ENCODE results near the gene KITLG.

Gene KITLG

DNA sequence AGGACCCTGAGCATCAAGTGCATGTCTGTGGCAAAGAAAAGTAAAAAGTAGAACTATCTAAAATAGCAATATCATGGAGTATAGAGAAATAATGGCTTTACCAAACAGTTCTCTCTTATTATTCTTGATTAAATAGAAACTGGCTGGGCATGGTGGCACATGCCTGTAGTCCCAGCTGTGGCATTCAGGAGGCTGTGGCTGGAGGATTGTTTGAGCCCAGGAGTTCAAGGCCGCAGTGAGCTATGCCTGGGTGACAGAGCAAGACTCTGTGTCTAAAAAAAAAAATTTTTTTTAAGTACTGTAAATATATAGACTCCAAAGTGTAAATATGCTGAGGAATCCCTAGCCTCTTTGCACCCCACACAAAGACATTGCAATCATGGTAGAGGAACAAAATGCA, 121.9 kb downstream of the KITLG start:
- H3K4me3 ChIP-seq (ENCODE audit: low read length), result no peak overlapping the region
- DNase-seq (ENCODE audit: low read depth), result no peak
- TF ChIP-seq, protein P1, sequence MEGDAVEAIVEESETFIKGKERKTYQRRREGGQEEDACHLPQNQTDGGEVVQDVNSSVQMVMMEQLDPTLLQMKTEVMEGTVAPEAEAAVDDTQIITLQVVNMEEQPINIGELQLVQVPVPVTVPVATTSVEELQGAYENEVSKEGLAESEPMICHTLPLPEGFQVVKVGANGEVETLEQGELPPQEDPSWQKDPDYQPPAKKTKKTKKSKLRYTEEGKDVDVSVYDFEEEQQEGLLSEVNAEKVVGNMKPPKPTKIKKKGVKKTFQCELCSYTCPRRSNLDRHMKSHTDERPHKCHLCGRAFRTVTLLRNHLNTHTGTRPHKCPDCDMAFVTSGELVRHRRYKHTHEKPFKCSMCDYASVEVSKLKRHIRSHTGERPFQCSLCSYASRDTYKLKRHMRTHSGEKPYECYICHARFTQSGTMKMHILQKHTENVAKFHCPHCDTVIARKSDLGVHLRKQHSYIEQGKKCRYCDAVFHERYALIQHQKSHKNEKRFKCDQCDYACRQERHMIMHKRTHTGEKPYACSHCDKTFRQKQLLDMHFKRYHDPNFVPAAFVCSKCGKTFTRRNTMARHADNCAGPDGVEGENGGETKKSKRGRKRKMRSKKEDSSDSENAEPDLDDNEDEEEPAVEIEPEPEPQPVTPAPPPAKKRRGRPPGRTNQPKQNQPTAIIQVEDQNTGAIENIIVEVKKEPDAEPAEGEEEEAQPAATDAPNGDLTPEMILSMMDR (IDR thresholded peaks at IDR 0.05; ENCODE audit: insufficient read depth, low read depth, low read length, missing control alignments), result no peak

DNA sequence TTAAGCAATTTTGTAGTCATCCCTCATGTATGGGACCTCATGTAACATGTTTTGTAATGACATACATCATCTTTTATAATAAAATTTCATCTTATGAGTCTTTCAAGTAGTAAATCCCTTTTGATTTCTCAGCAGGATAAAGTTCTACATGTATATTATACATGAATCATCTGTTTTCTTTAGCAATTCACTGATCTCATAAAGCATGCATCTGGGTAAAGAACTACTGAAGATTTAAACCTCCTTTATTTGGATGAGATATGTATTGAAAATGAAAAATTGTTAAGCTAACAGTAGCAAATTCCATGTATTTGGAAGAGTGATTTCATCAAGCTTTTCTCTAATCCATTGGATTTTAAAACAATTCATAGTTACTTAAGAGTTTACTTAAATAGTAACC, 126.9 kb downstream of the KITLG start:
- H3K4me3 ChIP-seq (ENCODE audit: low read length), result no peak overlapping the region
- TF ChIP-seq, protein P1 (IDR thresholded peaks at IDR 0.05; ENCODE audit: insufficient read depth, low read depth, low read length, missing control alignments), result no peak
- DNase-seq (ENCODE audit: low read depth), result peak; percentile 18

DNA sequence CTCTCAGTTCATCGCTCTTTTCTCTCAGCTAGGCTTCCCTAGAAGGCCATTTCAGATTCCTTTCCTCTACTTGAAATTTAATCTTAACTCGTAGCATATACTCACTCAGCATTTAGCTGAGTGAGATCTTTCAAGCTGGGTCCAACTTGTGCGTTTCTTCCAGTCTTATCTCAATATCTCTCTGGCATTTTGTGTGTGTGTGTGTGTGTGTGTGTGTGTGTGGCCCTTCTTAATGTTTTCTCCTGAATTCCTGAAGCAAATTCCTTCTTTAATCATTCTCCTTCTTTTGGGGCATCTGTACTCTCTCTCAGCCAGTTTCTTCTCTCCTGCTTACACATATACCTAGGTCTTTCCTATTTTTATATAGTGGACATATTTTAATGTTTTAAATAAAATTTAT, 129.1 kb downstream of the KITLG start:
- H3K4me3 ChIP-seq (ENCODE audit: low read length), result no peak overlapping the region
- TF ChIP-seq, protein P1 (IDR thresholded peaks at IDR 0.05; ENCODE audit: insufficient read depth, low read depth, low read length, missing control alignments), result no peak
- no peak for DNase-seq (ENCODE audit: low read depth)

DNA sequence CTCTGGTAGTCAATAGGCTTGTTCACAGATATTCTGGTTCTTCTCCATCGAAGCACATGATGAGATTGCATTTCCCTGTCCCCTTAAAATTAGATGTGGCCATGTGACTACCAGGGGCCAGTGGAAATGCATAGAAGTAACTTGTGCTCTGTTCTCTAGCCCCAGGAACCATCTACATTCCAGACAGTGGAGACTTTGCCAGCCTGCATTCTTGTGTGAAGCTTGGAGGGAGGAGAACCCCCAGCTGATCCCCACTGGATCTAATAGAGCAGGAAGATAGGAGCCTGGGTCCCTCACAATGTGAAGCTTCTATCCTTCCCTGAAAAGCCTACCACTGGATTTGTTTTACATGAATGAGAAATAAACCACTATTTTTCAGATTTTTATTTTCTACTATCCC, 130.1 kb downstream of the KITLG start:
- no peak overlapping the region for H3K4me3 ChIP-seq (ENCODE audit: low read length)
- TF ChIP-seq, protein P1 (IDR thresholded peaks at IDR 0.05; ENCODE audit: insufficient read depth, low read depth, low read length, missing control alignments), result no peak
- DNase-seq (ENCODE audit: low read depth), result no peak

DNA sequence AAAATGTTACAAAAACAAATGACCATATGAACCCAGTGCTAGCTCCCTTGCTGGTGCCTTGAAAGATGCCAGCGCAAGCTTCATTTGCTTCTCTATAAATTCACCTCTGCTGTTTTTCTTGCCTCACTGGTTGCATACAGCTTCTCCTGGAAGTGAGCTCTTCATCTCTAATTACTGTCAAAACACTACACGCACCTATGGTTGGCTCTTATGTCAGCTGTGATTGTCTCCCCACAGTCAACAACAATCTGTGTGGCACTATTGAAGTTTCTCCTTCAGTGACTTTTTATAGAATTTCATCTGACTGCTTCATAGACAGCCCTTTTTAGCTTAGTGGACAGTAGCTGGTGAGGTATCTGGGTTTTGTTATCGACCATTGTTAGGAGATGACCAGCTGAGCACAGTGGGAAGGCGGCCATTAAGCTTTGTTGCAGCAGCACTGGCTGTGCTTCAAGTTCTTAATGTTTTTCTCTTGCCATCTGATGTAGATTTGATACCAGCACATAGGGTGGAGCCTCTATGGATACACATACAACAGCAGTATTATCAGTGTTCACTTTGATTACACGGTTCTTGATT, 131.8 kb downstream of the KITLG start:
- TF ChIP-seq, protein P1 (IDR thresholded peaks at IDR 0.05; ENCODE audit: insufficient read depth, low read depth, low read length, missing control alignments), result no peak
- H3K4me3 ChIP-seq (ENCODE audit: low read length), result no peak overlapping the region
- DNase-seq (ENCODE audit: low read depth), result no peak

DNA sequence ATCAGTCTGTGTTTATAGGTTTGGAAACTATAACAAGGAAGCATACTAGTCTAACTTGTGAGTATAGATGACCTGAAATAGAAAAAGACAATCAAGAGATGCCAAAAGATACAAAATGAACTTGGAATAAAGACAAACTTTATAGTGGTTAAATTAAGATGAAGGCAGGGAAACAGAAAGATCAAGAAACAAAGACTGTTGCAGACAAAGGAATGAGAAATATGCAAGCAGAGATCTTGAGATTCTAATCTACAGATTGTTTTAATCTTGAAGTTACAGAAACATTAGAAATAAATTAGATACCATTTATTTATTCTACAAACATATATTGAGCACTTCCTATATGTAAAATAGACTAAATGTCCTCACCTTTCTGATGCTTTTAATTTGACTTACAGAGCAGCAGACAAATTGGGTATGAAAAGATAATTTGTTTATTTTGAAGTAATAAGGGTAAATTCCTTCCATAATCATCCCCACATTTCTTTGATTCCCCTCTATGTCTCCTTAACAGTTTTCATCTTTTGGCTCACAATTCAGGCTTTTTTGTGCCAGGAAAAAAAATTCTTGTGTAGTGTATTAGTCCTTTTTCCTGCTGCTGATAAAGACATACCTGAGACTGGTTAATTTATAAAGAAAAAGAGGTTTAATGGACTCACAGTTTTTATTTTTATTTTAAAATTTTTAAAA, 134.4 kb downstream of the KITLG start:
- no peak overlapping the region for H3K4me3 ChIP-seq (ENCODE audit: low read length)
- TF ChIP-seq, protein P1 (IDR thresholded peaks at IDR 0.05; ENCODE audit: insufficient read depth, low read depth, low read length, missing control alignments), result no peak
- DNase-seq (ENCODE audit: low read depth), result no peak

DNA sequence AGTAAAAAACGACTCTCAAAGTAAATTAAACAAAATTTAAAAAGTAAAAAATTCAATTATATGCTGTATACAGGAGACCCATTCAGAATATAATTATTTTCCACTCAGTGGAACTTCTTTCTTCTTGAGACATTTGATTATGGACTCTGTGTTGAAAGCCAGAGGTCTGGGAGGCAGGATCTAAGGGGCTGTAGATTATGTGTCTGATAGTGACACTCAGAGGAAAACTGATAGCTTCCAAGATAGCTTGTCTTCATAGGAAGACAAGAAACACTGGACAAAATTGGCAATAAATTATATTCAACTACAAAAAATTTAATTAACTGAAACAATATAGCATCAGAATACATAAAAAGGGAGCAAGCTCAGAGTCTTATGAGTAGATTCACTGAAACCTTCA, 135.8 kb downstream of the KITLG start:
- DNase-seq (ENCODE audit: low read depth), result no peak
- TF ChIP-seq, protein P1 (IDR thresholded peaks at IDR 0.05; ENCODE audit: insufficient read depth, low read depth, low read length, missing control alignments), result no peak
- H3K4me3 ChIP-seq (ENCODE audit: low read length), result no peak overlapping the region

All from epithelial cell of esophagus (primary cell).